Left hindlimb (tissue), 1 donor: ENCODE measurements around the gene CLASP1.
"Not testable (repeated sequence)": the region's sequence is repeated elsewhere in the genome, so short reads cannot be mapped to it uniquely, and the experiment has no call there.

Experiments
- DNase-seq: peaks from one replicate; pipeline ENCODE4 v3.0.0-alpha.2; 2018

The CLASP1 gene

GRCh38 chr2:121459291-121459690 is 190.0 kb downstream of the CLASP1 start:
- no peak for DNase-seq

- no peak for DNase-seq
These were observed 192.9 kb downstream of the CLASP1 start for GRCh38 chr2:121456325-121456724.

GRCh38 chr2:121455446-121455845 is 193.8 kb downstream of the CLASP1 start:
- no peak for DNase-seq

DNA sequence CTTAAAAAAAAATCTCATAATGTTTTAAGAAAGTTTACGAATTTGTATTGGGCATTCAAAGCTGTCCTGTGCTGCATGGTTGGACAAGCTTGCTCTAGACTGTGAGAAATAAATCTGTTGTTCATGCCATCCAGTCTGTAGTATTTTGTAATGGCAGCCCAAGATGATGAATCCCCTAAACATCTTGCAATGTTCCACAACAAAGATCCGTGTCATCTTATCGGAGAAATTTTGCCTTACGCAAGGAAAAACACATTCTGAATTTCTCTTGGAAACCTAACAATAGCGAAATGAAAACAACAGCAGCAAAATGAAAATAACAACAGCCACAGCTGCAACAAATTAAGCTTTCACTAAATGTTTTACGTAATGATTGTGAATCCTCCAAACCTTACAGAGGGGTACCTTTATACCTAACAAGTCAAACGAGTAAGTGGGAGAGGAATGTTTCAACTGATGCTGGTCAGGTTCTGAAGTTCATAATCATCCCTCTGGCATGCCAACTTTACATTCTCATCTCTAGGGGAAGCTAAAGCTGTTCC is 194.6 kb downstream of the CLASP1 start:
- DNase-seq: no peak

DNA sequence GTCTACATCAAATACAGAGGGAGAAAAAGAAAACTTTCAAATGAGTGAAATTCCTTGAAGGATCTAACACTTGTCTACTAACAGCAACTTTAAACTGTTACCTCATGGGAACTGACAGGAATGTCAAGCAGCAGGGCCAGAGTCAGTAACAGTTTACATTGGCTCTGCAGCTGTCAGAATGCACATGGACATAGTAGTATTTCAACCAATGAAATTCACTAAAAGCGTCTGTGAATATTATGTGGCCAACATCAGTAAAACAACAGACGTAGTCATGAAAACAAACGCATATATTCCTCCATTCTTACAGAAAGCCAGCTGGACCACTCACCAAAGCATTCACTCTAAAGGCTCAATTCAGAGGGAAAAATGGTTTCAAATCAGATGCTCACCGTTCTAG is 197.9 kb downstream of the CLASP1 start:
- no peak for DNase-seq

- no peak for DNase-seq
These were observed 199.0 kb downstream of the CLASP1 start for GRCh38 chr2:121450301-121450700.

DNA sequence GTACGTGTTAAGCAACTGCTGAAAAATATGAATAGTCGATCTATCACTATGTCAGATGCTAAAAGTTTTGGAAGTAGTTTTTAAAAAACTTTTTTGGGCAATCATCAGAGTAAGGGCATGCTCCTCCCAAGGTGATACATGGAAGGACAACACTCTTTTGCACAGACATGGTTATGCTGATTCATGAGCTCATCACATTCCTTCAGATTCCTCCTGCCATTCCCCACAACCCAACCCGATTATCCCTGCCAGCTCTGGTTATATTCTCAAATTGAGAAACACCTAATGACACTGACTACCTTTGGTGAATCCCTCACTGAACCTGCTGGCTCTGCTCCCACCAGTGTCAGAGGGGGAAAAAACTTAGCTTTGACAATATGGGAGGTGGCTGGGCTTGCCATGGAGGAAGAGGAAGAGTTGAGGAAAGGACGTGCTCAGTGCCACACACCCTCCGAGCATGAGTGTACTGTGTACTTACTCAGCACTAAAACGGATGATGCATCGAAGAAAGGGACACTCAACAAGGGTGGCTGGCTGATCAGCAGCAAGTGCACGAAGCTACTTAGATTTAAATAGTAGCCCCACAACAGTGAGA is 202.5 kb downstream of the CLASP1 start:
- no peak for DNase-seq

GRCh38 chr2:121442889-121443288 is 206.4 kb downstream of the CLASP1 start:
- no peak for DNase-seq

DNA sequence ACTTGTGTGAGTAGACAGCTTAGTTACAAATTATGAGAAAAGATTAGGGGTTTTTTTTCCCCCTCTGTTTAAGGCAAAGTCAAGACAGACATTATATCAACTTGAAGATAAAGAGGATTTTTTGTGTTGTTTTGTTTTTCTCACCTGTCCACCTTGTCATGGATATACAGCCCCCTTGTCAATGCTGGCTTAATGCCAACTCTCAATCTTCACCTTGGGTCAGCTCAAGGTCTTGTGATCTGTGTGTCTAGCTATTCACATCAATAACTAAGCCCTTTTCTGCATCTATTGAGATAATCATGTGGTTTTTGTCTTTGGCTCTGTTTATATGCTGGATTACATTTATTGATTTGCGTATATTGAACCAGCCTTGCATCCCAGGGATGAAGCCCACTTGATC is 211.0 kb downstream of the CLASP1 start:
- not testable (repeated sequence) for DNase-seq

GRCh38 chr2:121436918-121437317 is 212.3 kb downstream of the CLASP1 start:
- DNase-seq: no peak

GRCh38 chr2:121435790-121436189 is 213.5 kb downstream of the CLASP1 start:
- DNase-seq: no peak

- DNase-seq: no peak
These were observed 218.0 kb downstream of the CLASP1 start for GRCh38 chr2:121431214-121431613.

DNA sequence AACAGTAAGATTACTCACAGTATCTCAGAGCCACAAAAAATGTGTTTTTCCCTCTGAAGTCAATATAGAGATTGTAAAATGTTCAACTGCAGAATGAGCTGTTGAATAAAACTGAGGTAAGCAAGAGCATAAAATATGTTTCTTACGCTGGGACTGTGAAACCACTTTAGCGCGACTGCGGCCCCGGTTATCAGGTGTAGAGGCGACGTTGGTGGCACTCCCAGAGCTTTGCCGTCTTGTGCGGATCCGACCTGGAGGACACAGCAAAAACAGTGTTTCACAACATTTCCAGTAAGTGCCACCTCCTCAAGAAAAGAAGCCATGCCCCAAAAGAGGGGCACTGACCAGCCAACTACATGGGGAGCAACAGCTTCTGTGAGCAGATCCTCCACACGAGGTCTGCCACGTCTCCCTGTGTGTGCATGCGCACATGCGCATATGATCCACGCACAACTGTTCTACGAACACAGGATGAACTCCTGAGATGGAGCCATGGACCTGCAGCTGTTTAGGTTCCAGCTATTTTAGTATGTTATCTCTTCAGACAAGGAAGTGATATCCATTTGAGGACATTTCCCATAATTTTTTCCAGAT is 219.2 kb downstream of the CLASP1 start:
- no peak for DNase-seq

GRCh38 chr2:121429119-121429903 is 220.0 kb downstream of the CLASP1 start:
- no peak for DNase-seq

DNA sequence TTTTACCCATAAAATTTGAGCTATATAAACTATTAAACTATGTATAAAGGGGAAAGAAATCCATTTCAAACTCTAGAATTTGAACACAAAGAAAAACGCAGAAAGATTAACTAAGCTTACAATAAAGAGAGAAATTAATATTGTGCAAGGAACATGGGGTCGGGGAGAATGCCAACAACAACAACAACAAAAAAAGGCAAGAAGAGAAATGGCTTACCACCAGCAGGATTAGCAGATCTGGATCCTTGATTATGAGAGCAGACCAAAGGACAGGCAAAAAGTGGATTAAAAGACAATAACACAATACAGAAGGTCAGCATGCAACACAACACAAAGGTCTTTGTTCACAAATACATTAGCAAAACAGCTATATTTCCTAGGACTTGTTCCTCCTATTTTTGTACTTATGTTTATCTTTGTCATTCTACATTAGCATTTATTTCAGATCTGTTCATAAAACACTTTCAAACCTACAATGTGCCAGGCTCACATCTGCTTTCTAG is 222.0 kb downstream of the CLASP1 start:
- no peak for DNase-seq

GRCh38 chr2:121420486-121420885 is 228.8 kb downstream of the CLASP1 start:
- DNase-seq: no peak

DNA sequence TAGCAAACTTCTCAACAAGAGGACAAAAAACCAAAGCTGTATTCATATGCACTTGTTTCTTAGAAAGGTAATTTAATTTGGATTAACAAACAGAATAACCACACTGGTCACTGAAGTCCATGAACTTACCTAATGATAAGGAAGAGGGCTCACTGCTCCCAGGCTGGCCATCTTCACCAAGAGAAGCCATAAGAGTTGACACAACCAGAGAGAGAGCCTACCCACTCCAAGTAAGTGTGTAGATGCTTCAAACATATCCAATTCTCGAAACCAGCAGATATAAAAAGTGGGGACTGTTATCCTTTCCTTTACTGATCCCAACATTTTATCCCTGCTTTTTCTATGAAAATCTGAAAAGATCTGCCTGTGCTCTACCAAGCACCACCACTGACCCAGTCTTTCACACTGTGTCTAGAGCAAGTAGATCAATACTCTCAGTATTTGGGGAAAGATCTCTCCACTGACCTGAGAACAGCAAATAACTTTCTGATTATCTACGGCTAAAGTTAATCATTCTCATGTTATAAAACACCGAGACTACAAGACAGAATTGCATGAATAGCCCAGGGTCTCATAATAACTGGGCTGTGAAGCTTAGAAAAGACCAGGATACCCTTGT is 230.1 kb downstream of the CLASP1 start:
- DNase-seq: no peak

- no peak for DNase-seq
These were observed 230.7 kb downstream of the CLASP1 start for GRCh38 chr2:121418494-121419058.

DNA sequence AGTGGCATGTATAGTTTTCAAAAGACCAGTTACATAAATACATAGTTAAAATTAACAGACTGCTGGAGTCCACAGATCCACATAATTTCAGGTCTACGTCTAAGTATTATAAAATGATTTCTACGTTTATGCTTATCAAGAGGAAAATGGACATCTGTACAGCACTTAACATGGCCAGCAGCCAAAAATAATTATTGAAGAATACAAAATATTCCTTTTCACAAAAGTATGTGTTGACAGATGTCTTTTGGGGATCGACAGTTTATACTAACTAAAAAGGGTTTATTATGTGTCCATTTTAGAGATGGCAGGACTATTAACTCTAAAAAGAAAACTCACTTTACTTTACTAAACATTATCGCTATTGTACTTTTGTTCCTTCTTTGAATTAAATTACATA is 231.4 kb downstream of the CLASP1 start:
- DNase-seq: no peak

DNA sequence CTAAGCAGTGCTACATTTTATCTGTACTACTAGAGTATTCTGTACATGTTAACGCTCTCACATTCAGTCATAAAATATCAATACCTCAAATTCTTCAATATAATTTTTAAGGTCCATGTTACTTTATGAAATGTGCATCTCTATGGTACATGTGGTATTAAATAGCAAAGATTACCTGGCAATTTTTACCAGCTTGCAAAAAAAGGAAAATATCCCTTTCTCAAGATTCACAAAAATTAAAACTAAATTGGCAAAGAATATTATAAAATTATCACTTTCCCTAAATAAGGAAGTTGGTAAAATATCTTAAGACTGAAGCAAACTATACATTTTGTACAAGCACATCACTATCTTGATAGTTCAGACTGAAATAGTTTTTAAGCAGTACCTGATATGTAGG is 233.5 kb downstream of the CLASP1 start:
- no peak for DNase-seq

GRCh38 chr2:121412349-121412748 is 236.9 kb downstream of the CLASP1 start:
- DNase-seq: no peak

- no peak for DNase-seq
These were observed 239.3 kb downstream of the CLASP1 start for GRCh38 chr2:121409966-121410365.

DNA sequence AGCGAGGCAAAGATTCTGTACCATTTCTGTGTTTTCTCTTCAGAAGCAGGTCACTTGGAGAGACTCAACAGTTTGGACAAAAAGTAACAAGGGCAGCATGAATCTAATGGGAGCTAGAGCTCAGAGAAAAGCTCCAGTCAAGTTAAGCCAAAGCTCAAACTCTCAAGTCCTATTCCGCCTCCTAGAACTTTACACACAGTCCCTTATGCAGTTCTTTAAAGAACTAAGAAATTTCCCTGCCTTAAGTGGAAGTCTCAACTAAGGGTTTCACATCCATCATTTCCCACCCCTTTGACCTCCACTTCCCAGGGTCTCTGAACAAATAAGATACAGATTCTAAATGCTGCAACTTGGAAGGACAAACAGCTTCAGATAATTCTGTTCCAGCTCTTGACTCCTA is 239.9 kb downstream of the CLASP1 start:
- DNase-seq: no peak
